Inferior parietal cortex (tissue), 1 donor: ENCODE data around the gene PLK5.

Source experiments
- DNase-seq: peaks from one replicate; pipeline ENCODE4 v3.0.0-alpha.2; 2016; ENCODE audit errors: extremely low spot score

The PLK5 gene

DNA sequence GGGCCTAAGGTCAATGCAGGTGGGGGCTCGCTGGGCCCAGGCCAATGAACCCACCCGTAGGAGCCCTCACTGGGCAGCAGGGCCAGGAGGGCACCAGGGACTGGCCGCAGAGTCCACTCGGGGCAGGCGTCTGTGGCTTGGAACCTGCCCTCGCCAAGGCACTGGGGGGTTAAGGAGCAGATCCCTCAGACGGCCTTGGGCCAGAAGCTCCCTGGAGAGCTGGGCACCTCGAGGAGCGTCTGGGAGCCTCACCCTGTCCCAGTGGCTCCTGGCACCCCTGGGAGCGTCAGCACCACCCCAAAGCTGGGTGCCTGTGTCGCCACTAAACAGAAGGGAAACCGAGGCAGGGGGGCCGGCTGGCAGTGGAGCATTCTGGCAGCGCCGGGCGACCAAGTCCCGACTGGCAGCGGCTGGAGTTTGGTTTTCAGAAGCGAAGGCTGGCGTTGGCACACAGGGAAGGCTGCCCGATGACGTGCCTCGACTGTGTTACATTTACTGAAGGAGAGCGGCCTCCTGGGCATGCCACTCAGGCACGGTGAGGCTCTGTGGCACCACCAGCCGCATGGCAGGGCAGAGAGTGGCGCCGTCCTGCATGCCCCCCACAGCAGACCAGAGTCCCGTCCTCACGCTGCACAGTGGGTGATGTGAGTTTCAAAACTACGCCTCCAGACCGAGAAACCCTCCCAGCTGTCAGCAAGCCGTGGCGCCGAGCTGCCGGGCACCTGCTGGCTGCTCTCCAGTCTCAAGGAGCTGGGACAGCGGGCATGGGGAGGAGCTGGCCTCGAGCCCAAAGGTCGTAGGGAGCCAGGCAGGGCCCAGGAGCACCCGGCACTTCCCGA, 53.4 kb downstream of the PLK5 start:
- no peak for DNase-seq

DNA sequence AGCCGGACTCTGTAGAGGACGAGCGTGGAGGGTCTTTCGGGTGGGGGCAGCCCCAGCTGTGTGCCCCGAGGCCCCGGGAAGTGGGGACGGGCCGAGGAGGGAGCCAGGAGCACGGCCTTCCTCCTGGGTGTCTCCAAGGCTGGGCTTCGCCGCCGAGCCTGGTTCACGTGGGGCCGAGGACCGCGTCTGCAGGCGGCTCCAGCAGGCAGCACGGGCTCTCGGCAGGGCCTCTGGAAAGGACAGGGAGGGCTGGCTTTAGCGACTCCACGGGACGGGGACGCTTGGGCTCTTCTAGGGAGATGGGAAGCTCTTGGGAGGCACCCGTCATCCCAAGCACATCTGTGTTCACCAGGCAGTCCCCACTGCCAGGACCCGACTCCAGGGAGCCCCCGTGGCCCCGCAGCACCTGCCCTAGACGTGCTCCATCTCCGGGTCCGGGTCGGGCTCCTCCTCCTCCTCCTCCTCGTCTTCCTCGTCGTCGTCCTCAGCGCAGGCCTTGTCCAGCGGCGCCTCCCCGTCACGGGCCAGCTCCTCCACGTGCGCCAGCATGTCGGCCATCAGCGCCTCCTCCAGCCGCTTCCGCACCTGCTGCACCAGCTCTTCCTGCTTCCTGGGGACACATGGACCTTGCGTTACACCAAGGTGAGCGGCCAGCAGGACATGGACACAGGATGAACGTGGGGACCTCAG, 54.2 kb downstream of the PLK5 start:
- DNase-seq, result no peak

DNA sequence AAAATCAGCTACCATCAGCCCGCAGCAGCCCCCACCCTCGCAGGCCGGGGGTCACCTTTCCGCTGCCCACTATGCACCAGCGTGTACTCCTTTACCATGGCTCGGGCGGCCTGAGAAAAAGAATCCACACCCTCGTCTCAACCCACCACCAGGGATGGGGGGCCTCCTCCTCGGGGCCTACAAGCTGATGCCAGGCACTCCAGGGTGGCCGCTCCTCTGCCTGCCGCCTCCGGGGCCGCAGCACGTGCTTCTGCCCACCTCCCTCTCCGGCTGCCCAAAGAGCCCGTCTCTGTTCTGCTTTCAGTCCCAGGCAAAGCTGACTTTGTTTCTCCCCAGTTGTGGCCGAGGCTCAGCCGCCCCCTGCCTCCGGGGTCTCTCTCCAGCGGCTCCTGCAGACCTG, 55.3 kb downstream of the PLK5 start:
- DNase-seq, result no peak

DNA sequence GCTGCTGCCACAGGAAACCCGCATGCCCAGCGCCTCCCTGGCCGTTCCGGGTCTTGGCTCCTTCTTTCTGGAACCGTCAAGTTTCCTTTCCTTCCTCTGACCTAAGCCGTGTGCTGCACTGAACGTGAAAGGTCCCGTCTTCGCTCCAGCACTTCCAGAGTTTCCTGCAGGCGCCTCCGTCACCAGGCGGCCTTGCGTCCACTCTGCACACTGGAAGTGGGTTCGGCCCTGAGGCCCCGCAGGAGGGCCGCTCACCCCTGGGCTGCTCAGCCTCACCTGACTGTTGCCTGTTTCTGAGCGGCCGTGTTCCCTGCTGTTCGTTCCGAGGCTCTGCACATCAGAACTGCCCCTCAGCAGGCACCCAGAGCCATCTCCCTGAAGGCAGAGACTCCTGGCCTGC, 56.5 kb downstream of the PLK5 start:
- DNase-seq, result no peak

DNA sequence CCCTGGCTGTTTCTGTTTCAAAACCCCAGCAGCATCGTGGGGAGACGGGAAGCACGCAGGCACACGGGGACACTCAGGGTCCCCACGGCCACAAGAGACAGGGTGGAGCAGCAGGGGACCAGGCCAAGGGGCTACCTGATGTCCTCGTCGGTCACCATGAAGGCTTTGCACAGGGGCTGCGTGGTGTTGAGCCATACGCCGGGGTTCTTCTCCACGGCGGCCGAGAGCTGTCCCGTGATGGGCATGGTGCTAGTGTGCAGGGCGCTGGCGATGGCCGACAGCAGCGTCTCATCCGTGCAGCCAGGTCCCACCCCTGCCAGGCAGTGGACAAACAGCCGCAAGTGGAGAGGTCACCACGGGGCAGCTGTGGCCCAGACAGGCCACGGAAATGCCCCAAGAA, 57.1 kb downstream of the PLK5 start:
- DNase-seq, result no peak

DNA sequence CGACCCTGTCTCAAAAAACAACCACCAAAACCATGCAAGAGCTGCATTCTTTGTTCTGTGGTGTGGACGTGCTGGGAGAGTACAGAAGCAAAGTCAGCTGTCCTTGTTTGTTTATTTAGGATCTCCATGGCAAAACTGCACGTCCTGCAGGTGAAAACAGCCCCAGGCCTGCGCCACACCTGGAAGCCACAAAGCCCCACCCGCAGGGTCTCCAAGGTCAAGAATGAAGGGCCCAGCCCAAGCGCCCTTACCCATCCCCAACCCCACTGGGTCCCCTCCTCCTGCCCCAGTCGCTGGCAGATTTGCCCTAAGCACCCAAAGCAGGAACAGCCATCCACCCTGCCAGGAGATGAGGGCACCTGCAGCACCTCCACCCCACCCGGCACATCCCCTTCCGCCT, 58.3 kb downstream of the PLK5 start:
- DNase-seq, result no peak

DNA sequence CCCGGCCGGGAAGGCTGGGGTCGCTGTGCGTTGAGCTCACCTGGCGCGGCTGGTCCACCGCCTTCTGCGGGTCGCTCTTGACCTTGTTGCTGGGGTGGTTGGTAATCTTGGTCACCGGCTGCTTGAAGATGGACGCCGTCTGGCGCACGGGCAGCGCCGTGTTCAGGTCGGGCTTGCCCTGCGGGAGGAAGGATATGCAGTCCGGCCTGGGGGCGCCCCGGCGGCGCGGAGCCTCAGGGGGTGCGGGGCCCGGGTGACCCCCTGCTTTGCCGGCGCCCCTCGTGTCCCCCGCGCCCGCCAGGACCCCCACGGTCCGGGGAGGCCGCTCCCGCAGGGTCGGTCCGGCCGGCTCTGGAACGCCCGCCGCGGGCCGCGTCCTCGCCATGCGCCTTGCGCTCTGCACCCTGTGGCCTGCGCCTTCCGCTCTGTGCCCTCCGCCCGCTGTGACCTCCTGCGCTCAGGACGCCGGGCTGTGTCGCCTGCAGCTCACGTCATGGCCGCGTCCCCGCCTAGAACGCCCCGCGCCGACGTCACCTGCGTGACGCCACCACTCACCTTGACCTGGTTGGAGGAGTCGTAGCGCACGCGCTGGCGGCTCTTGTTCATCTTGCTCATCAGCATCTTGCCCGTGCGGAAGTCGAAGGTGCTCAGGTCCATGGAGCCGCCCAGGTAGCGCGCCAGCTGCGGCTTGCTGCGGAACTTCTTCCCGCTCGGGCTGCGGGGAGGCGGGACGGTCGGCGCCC, 60.8 kb downstream of the PLK5 start:
- no peak for DNase-seq

DNA sequence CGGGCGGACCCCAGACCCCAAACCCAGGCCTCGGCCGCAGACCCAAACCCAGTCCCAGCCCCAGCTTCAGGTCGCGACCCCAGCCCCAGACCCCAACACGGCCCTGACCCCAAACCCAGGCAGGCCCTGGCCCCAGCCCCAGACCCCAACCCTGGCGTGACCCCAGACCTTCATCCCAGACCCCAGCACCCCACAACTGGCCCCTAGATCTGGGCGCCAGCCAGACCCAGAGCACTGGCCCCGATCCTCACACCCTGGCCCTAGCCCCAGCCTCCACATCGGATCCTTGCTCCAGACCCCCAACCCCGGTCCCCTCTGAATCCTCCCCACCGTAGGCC, 61.3 kb downstream of the PLK5 start:
- no peak for DNase-seq
